ENCODE data around the gene LGR6.

DNA sequence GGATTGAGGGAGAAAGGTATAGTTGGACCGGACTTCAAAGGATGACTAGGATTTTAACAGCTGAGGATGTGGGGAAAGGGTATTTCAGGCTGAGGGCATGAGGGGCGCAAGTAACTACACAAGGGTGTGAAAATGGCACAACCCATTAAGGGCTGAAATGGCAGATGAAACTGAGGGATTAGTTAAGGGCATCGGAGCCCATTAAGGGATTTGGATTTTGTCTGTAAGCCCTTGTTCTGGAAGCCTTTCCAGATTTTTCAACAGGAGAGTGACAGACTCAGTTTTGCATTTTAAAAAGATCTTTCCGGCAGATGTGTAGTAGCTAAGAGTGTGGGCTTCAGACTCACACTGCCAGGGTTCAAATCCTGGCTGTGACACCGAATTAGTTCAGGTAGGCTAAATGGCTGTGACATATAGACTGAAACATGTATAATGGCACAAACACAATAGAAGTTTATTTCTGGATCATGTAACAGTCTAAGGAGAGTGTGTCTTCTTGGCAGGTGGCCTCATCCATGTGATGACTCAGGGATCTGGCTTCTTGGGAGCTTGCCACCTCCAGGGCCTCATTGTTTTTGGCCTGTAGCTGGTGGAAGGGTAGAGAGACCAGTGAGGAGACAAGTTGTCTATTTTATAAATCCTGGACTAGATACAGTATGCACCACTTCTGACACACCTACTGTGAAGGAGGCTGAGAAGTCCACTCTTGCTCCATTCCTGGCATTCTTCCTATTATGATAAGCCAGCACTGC is 98.5 kb downstream of the LGR6 start:
- TF ChIP-seq POLR2A (IDR thresholded peaks at IDR 0.05) (no peak), POLR2AphosphoS5 (IDR thresholded peaks at IDR 0.05) (no peak)
- TF ChIP-seq, protein P1, sequence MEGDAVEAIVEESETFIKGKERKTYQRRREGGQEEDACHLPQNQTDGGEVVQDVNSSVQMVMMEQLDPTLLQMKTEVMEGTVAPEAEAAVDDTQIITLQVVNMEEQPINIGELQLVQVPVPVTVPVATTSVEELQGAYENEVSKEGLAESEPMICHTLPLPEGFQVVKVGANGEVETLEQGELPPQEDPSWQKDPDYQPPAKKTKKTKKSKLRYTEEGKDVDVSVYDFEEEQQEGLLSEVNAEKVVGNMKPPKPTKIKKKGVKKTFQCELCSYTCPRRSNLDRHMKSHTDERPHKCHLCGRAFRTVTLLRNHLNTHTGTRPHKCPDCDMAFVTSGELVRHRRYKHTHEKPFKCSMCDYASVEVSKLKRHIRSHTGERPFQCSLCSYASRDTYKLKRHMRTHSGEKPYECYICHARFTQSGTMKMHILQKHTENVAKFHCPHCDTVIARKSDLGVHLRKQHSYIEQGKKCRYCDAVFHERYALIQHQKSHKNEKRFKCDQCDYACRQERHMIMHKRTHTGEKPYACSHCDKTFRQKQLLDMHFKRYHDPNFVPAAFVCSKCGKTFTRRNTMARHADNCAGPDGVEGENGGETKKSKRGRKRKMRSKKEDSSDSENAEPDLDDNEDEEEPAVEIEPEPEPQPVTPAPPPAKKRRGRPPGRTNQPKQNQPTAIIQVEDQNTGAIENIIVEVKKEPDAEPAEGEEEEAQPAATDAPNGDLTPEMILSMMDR (IDR thresholded peaks at IDR 0.05) = no peak

Data from breast epithelium (tissue), 3 donors.